Smooth muscle cell (in vitro differentiated cells): ENCODE results near the gene EXOC4. TPM values are rescaled to one million over a fixed set of nuclear protein-coding genes. Genes with fewer than 3 reads are reported as not detected.

Experiments
- DNase-seq: peaks from one replicate; lab custom pipeline; 2025; ENCODE audit not compliant: unreplicated experiment; lab: John Stamatoyannopoulos, UW
- H2AFZ ChIP-seq: fragments of 200-600 bp; sonication (generic); 2 replicates; pipeline ENCODE4 v1.6.0; 2016; ENCODE audit warnings: antibody characterized with exemption, low read depth, mild to moderate bottlenecking
- H3F3A ChIP-seq: fragments of 200-600 bp; sonication (generic); 2 replicates; pipeline ENCODE4 v1.6.0; 2017; ENCODE audit warnings: antibody characterized with exemption, low read depth
- H3K27ac ChIP-seq: fragments of 200-600 bp; sonication (generic); 2 replicates; pipeline ENCODE4 v1.5.1; 2016; ENCODE audit warnings: low read depth, mild to moderate bottlenecking
- H3K27me3 ChIP-seq: fragments of 200-600 bp; sonication (generic); 2 replicates; pipeline ENCODE4 v1.6.1; 2016; ENCODE audit warnings: low read depth, mild to moderate bottlenecking
- H3K36me3 ChIP-seq: fragments of 200-600 bp; sonication (generic); 2 replicates; pipeline ENCODE4 v1.5.1; 2016; ENCODE audit warnings: low read depth
- H3K4me1 ChIP-seq: fragments of 200-600 bp; sonication (generic); 2 replicates; pipeline ENCODE4 v1.5.1; 2016; ENCODE audit warnings: low read depth
- H3K4me2 ChIP-seq: fragments of 200-600 bp; sonication (generic); 2 replicates; pipeline ENCODE4 v1.6.0; 2016; ENCODE audit warnings: mild to moderate bottlenecking
- H3K4me3 ChIP-seq: fragments of 200-600 bp; sonication (generic); 2 replicates; pipeline ENCODE4 v1.5.1; 2016; ENCODE audit warnings: mild to moderate bottlenecking
- H3K79me2 ChIP-seq: fragments of 200-600 bp; sonication (generic); 2 replicates; pipeline ENCODE4 v1.6.0; 2016; ENCODE audit warnings: low read depth, mild to moderate bottlenecking
- H3K9ac ChIP-seq: fragments of 200-600 bp; sonication (generic); 2 replicates; pipeline ENCODE4 v1.6.0; 2016; ENCODE audit warnings: low read depth
- H3K9me3 ChIP-seq: fragments of 200-600 bp; sonication (generic); replicated peaks from 2 replicates; pipeline ENCODE4 v1.5.1; 2016; ENCODE audit warnings: low read depth
- H4K20me1 ChIP-seq: fragments of 200-600 bp; sonication (generic); 2 replicates; pipeline ENCODE4 v1.6.0; 2016; ENCODE audit warnings: low read depth
- WGBS: methylation state at CpG from one replicate; pipeline ENCODE4 v1.1.7; 2016; ENCODE audit warnings: low lambda C conversion rate; 5-methylcytosine and 5-hydroxymethylcytosine counted together
- polyA plus RNA-seq: library from polyadenylated mRNA; unstranded; fragments of >200 nt; fragmentation: Nextera tagmentation; extraction: Ambion mirVana; gene quantifications from 2 replicates; pipeline ENCODE4 v1.2.1, GENCODE V29; 2016
- total RNA-seq: library from RNA; depleted of rRNA; stranded (reverse); fragments of >200 nt; gene quantifications from 2 replicates; pipeline ENCODE4 v1.2.3, GENCODE V29; 2014
- TF ChIP-seq, protein P1 (sequence below): fragments of 200-600 bp; sonication (generic); IDR thresholded peaks from 2 replicates; pipeline ENCODE4 v1.5.1; 2017; ENCODE audit warnings: borderline replicate concordance, mild to moderate bottlenecking, antibody characterized with exemption; ENCODE audit not compliant: insufficient read depth, poor library complexity, severe bottlenecking

The EXOC4 gene
- total and polyA plus RNA-seq, 2 experiments from 2014 or later: 21.5 to 47.1 TPM

DNA sequence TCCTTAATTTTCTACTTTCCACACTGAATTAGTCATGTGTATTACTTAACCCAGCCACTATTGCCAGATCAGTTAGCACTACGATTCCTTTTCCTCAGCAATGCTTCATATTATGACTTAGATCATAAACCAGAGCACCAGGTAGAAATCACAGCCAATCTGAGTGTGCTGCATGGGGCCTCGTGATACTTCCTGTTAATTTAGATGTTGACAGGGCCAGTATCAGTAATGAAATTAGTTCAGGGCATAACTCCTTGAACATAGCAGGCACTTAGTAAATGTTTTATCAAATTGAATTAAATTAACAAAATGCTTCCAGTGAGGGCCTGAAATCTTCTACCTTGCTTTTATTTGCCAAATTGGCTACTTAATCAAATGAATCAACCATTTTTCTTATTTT, 705.0 kb downstream of the EXOC4 start:
- Histone ChIP-seq H3K4me3 (no peak overlapping the region), H3K27me3 (no peaks in the 10 kb centered on the region), H3K9ac (no peak overlapping the region), H3K27ac (no peak overlapping the region), H3K36me3 (no peaks in the 10 kb centered on the region), H3K4me2 (no peak overlapping the region), H2AFZ (no peak overlapping the region), H3K9me3 (no peaks in the 10 kb centered on the region), H3K4me1 (no peaks in the 10 kb centered on the region), H3F3A (no peaks in the 10 kb centered on the region), H4K20me1 (no peaks in the 10 kb centered on the region), H3K79me2 (no peaks in the 10 kb centered on the region)
- no peak for DNase-seq
- TF ChIP-seq, protein P1, sequence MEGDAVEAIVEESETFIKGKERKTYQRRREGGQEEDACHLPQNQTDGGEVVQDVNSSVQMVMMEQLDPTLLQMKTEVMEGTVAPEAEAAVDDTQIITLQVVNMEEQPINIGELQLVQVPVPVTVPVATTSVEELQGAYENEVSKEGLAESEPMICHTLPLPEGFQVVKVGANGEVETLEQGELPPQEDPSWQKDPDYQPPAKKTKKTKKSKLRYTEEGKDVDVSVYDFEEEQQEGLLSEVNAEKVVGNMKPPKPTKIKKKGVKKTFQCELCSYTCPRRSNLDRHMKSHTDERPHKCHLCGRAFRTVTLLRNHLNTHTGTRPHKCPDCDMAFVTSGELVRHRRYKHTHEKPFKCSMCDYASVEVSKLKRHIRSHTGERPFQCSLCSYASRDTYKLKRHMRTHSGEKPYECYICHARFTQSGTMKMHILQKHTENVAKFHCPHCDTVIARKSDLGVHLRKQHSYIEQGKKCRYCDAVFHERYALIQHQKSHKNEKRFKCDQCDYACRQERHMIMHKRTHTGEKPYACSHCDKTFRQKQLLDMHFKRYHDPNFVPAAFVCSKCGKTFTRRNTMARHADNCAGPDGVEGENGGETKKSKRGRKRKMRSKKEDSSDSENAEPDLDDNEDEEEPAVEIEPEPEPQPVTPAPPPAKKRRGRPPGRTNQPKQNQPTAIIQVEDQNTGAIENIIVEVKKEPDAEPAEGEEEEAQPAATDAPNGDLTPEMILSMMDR: no peak
- 72% methylated on average over 2 of the region's 2 CpGs for WGBS

DNA sequence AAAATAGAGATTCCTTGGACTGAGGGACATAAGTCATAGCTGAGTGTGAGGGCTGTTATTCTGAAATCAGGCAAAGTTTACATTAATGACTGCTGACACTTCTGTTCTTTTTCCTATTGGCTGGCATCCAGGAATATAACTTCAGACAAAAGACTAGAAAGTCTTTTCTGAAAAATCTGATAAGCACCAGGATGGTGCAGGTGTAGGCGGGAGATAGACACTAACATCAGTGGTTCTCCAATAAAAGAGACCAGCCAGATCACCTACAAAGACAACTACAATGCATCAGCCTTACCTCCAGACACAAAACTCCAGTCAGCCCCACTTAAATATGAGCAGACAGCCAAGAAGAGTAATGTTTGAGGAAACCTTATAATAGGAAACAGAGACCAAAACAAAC, 705.9 kb downstream of the EXOC4 start:
- H3F3A ChIP-seq: no peaks in the 10 kb centered on the region
- TF ChIP-seq, protein P1: no peak
- no peaks in the 10 kb centered on the region for H3K36me3 ChIP-seq
- no peaks in the 10 kb centered on the region for H3K79me2 ChIP-seq
- H4K20me1 ChIP-seq: no peaks in the 10 kb centered on the region
- H3K27me3 ChIP-seq: no peaks in the 10 kb centered on the region
- no peak for DNase-seq
- H3K9me3 ChIP-seq: no peaks in the 10 kb centered on the region
- no peak overlapping the region for H3K4me2 ChIP-seq
- no peak overlapping the region for H3K27ac ChIP-seq
- H3K4me3 ChIP-seq: no peak overlapping the region
- no peaks in the 10 kb centered on the region for H3K4me1 ChIP-seq
- no peak overlapping the region for H3K9ac ChIP-seq
- WGBS: 96% methylated on average over 1 of the region's 1 CpG
- no peak overlapping the region for H2AFZ ChIP-seq

DNA sequence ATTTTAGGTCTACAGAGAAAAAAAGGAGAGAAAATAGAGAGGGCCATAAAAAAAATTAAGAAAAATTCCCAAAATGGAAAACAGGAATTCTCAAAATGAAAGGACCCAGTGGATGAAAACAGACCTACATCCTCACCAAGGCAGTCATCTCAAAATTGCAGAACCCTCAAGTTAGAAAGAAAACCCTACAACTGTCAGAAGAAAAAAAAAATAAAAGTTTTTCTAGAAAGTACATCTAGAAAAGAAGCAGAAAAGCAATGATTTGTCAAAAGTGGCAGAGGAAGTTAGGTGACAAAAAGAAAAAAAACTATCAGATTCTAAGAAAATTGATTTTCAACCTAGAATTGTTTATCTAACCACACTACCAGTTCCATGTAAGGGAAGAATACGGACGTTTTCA, 706.6 kb downstream of the EXOC4 start:
- no peak overlapping the region for H3K4me3 ChIP-seq
- no peak overlapping the region for H3K4me2 ChIP-seq
- H2AFZ ChIP-seq: no peak overlapping the region
- H3K36me3 ChIP-seq: no peaks in the 10 kb centered on the region
- no peaks in the 10 kb centered on the region for H3K9me3 ChIP-seq
- no peak overlapping the region for H3K9ac ChIP-seq
- H4K20me1 ChIP-seq: no peaks in the 10 kb centered on the region
- no peaks in the 10 kb centered on the region for H3K27me3 ChIP-seq
- WGBS: 81% methylated on average over 2 of the region's 2 CpGs
- TF ChIP-seq, protein P1: no peak
- DNase-seq: no peak
- no peaks in the 10 kb centered on the region for H3K79me2 ChIP-seq
- H3K27ac ChIP-seq: no peak overlapping the region
- H3F3A ChIP-seq: no peaks in the 10 kb centered on the region
- H3K4me1 ChIP-seq: no peaks in the 10 kb centered on the region

DNA sequence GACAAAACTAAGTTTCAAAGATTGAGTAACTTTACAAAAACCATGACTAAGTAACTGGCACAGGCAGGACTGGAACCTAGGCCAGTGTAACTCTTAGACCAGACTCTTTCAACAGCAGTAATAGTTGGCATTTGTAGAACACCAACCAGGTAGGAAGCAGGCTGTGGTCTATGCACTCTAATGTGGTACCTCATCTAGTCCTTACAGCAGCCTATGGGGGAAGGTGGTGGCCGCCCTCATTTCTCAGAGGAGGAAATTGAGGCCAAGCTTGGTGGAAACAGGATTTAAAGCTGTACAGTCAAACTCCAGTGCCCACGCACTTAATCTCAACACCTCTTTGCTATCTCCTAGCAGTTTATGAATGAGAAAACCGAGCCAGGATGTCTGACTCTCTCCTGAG, 708.8 kb downstream of the EXOC4 start:
- no peaks in the 10 kb centered on the region for H3K4me1 ChIP-seq
- H3K27me3 ChIP-seq: no peaks in the 10 kb centered on the region
- no peak overlapping the region for H3K4me3 ChIP-seq
- H3K9ac ChIP-seq: no peak overlapping the region
- no peaks in the 10 kb centered on the region for H3K36me3 ChIP-seq
- H3K27ac ChIP-seq: no peak overlapping the region
- no peak overlapping the region for H3K4me2 ChIP-seq
- TF ChIP-seq, protein P1: no peak
- H2AFZ ChIP-seq: no peak overlapping the region
- no peak for DNase-seq
- no peaks in the 10 kb centered on the region for H4K20me1 ChIP-seq
- WGBS: 91% methylated on average over 3 of the region's 3 CpGs
- H3F3A ChIP-seq: no peaks in the 10 kb centered on the region
- H3K9me3 ChIP-seq: no peaks in the 10 kb centered on the region
- H3K79me2 ChIP-seq: no peaks in the 10 kb centered on the region
